AG04449 (cell line): ENCODE results near the gene CDC42EP4.

Experiments
- CTCF ChIA-PET: fragments of 350-600 bp; formaldehyde crosslinking; extraction: SDS; loops from one replicate; lab custom pipeline; 2021; ENCODE audit warnings: antibody characterized with exemption; lab: Yijun Ruan, JAX
- POLR2A ChIA-PET: fragments of 400-600, 350-600 bp; formaldehyde crosslinking; extraction: SDS; loops from one replicate; lab custom pipeline; 2020; ENCODE audit warnings: antibody characterized with exemption, inconsistent platforms; lab: Yijun Ruan, JAX
- DNase-seq: peaks from one replicate; pipeline ENCODE4 v3.0.0-alpha.2; 2010; ENCODE audit warnings: low read depth, low spot score
- H3K4me3 ChIP-seq: 2 replicates; pipeline ENCODE4 v1.5.1; 2011; ENCODE audit warnings: low read depth, mild to moderate bottlenecking, control low read depth, low read length
- CTCF ChIP-seq: IDR thresholded peaks from one replicate; pipeline ENCODE4 v1.5.1; 2011; ENCODE audit warnings: mild to moderate bottlenecking, moderate library complexity, low read length, control low read depth, inconsistent platforms; ENCODE audit not compliant: insufficient read depth; ENCODE audit errors: missing control alignments

Gene CDC42EP4

GRCh38 chr17:73247726-73248125 lies 64.1 kb downstream of the CDC42EP4 start:
- TF ChIP-seq CTCF = peak; percentile 12
- H3K4me3 ChIP-seq = no peak overlapping the region
- ChIA-PET POLR2A (no interaction called here), CTCF (interaction anchor here (0.8 to 23.4 kb wide), 11 partner anchors 8 to 690 kb away, joined by 3 to 848 read pairs (median 19); partner anchors contain the start of gene COG1)
- no peak for DNase-seq

GRCh38 chr17:73240561-73240960 lies 71.2 kb downstream of the CDC42EP4 start:
- H3K4me3 ChIP-seq = no peak overlapping the region
- DNase-seq = no peak
- ChIA-PET POLR2A (no interaction called here), CTCF (interaction anchor here (1.8 to 7.1 kb wide), 3 partner anchors 8 to 514 kb away, joined by 5 to 55 read pairs (median 23); no protein-coding TSS in a partner anchor)
- TF ChIP-seq CTCF = no peak

GRCh38 chr17:73237714-73238113 lies 74.1 kb downstream of the CDC42EP4 start:
- CTCF ChIA-PET = interaction anchor here (1.1 to 7.1 kb wide), 5 partner anchors 10 to 512 kb away, joined by 3 to 55 read pairs (median 23); no protein-coding TSS in a partner anchor
- TF ChIP-seq CTCF = no peak
- no peak overlapping the region for H3K4me3 ChIP-seq
- POLR2A ChIA-PET = no interaction called here
- DNase-seq = no peak

- DNase-seq = no peak
- H3K4me3 ChIP-seq = no peak overlapping the region
- no peak for TF ChIP-seq CTCF
- ChIA-PET POLR2A (no interaction called here), CTCF (interaction anchor here (0.9 to 7.1 kb wide), 6 partner anchors 13 to 508 kb away, joined by 3 to 55 read pairs (median 29); no protein-coding TSS in a partner anchor)
Observed at GRCh38 chr17:73234736-73235135, 77.1 kb downstream of the CDC42EP4 start.
